CD4-positive, alpha-beta T cell (primary cell): ENCODE data around the gene SPATA4. TPM values are rescaled to one million over a fixed set of nuclear protein-coding genes. Genes with fewer than 3 reads are reported as not detected.

Experiments
- ATAC-seq: fragments of 200-7000 bp; cut with Tn5 transposase; one replicate; pipeline ENCODE4 v1.10.0; 2022; ENCODE audit warnings: mild to moderate bottlenecking; ENCODE audit not compliant: poor library complexity
- CTCF ChIA-PET: fragments of 350-600 bp; sonication (Branson Sonifier 250); formaldehyde crosslinking; loops from one replicate; lab custom pipeline; 2021; ENCODE audit warnings: antibody characterized with exemption, inconsistent platforms; lab: Charles Lee
- POLR2A ChIA-PET: fragments of 350-600 bp; sonication (Branson Sonifier 250); formaldehyde crosslinking; loops from one replicate; lab custom pipeline; 2021; ENCODE audit warnings: antibody characterized with exemption, inconsistent platforms; lab: Charles Lee
- DNase-seq, 14 experiments: peaks; one replicate each; pipeline ENCODE4 v3.0.0-alpha.2; 2013 to 2020; ENCODE audit warnings: mixed read lengths in 2 of 14
- H3K27ac ChIP-seq, 2 donors: one replicate each; pipeline versions ENCODE4 v1.5.1 to v1.7.0; 2013; ENCODE audit warnings: low read length in 2 of 2, low read depth in 1 of 2, mild to moderate bottlenecking in 1 of 2
- H3K27me3 ChIP-seq, 2 experiments: 1 replicate in 1 of 2; 2 replicates in 1 of 2; pipeline versions ENCODE4 v1.6.1 to v1.7.0; 2013; ENCODE audit warnings: low read length in 2 of 2, control low read depth in 1 of 2, mild to moderate bottlenecking in 1 of 2, moderate library complexity in 1 of 2; ENCODE audit not compliant: insufficient read depth in 2 of 2, control insufficient read depth in 1 of 2
- H3K36me3 ChIP-seq: one replicate; pipeline ENCODE4 v1.6.1; 2013; ENCODE audit warnings: low read length, control low read depth; ENCODE audit not compliant: insufficient read depth
- H3K4me1 ChIP-seq: one replicate; pipeline ENCODE4 v1.6.1; 2013; ENCODE audit warnings: low read length, control low read depth; ENCODE audit not compliant: insufficient read depth
- H3K4me3 ChIP-seq: one replicate; pipeline ENCODE4 v1.5.1; 2013; ENCODE audit warnings: mild to moderate bottlenecking, low read length, moderate library complexity
- H3K9me3 ChIP-seq, 2 experiments: 1 replicate in 1 of 2; 2 replicates in 1 of 2; pipeline versions ENCODE4 v1.6.1 to v1.7.0; 2013; ENCODE audit warnings: low read length in 2 of 2, mild to moderate bottlenecking in 2 of 2, control low read depth in 1 of 2, moderate library complexity in 1 of 2; ENCODE audit not compliant: control insufficient read depth in 1 of 2, insufficient read depth in 1 of 2
- H3K27ac Mint-ChIP-seq: one replicate; pipeline ENCODE4 v1.8.0; 2020; ENCODE audit warnings: mixed read lengths
- H3K27me3 Mint-ChIP-seq: one replicate; pipeline ENCODE4 v1.8.0; 2021; ENCODE audit warnings: mixed read lengths
- H3K36me3 Mint-ChIP-seq: one replicate; pipeline ENCODE4 v1.8.0; 2021; ENCODE audit warnings: low read depth, mixed read lengths
- H3K4me1 Mint-ChIP-seq: one replicate; pipeline ENCODE4 v1.8.0; 2021; ENCODE audit warnings: low read depth, mixed read lengths
- H3K4me3 Mint-ChIP-seq: one replicate; pipeline ENCODE4 v1.8.0; 2020; ENCODE audit warnings: mild to moderate bottlenecking, mixed read lengths
- H3K9me3 Mint-ChIP-seq: one replicate; pipeline ENCODE4 v1.8.0; 2020; ENCODE audit warnings: mixed read lengths
- intact Hi-C, 2 experiments: fragments of 100-400 bp; cut with DNase I in 1 of 2; cut with micrococcal nuclease in 1 of 2; formaldehyde crosslinking; loops; one replicate each; pipeline versions ENCODE4 v1.15.1 to v1.9.0; 2023 to 2025; cut with DNase I, micrococcal nuclease
- total RNA-seq, 174 experiments: library from RNA in 2 of 174; stranded (reverse) in 2 of 174; gene quantifications; one replicate each; pipeline ENCODE4 v1.2.3 and lab custom pipeline; 2021 to 2026
- TF ChIP-seq, protein P1 (sequence below): fragments of 200-600 bp; IDR thresholded peaks from one replicate; pipeline ENCODE4 v1.8.0; 2022; ENCODE audit warnings: antibody characterized with exemption, mild to moderate bottlenecking

The SPATA4 gene
- total RNA-seq, 2 experiments from 2014 or later = not detected

DNA sequence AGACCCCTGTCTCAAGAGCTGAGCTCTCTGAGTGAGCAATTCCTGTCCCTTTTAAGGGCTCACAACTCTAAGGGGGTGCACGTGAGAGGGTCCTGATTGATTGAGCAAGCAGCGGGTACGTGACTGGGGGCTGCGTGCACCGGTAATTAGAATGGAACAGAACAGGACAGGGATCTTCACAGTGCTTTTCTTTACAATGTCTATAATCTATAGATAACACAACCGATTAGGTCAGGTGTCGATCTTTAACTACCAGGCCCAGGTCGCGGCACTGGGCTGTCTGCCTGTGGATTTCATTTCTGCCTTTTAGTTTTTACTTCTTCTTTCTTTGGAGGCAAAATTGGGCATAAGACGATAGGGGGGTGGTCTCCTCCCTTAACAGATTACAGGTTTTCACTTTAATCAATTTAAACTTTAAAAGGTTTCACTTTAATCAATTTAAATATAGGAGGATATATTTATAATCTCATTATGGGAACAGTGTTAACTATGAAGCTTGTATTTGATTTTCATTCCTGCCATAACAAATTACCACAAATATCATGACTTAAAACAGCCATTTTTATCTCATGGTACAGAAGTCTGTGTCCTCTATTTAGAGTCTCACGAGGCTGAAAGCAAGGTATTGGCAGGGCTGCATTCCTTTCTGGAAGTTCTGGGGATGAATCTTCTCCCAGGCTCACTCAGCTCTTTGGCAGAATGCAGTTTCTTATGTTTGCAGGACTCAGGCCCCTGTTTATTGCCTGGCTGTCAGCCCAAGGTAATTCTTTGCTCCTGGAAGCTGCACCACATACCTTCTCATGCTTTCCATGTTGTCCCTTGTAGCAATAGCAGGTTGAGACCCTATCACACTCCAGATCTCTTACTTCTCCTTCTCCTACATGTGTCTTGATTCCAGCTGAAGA, 5.2 kb downstream of the SPATA4 start:
- peaks cover 2% of the 10 kb centered on the region for H3K4me1 Mint-ChIP-seq
- Histone ChIP-seq H3K4me1 (peaks cover 5% of the 10 kb centered on the region), H3K9me3 (no peaks in the 10 kb centered on the region), H3K27ac (no peak overlapping the region), H3K36me3 (no peaks in the 10 kb centered on the region), H3K4me3 (no peak overlapping the region), H3K27me3 (peaks cover 8 to 20% of the 10 kb centered on the region in 2 experiments)
- DNase-seq (no peak), ATAC-seq (no peak)
- no peak overlapping the region for H3K27ac Mint-ChIP-seq
- H3K4me3 Mint-ChIP-seq = no peak overlapping the region
- POLR2A ChIA-PET = no interaction called here
- CTCF ChIA-PET = interaction anchor here (1.4 kb wide), 1 partner anchor 20 kb away, joined by 3 read pairs; no protein-coding TSS in a partner anchor
- no peaks in the 10 kb centered on the region for H3K9me3 Mint-ChIP-seq
- peaks cover 71% of the 10 kb centered on the region for H3K27me3 Mint-ChIP-seq
- TF ChIP-seq, protein P1, sequence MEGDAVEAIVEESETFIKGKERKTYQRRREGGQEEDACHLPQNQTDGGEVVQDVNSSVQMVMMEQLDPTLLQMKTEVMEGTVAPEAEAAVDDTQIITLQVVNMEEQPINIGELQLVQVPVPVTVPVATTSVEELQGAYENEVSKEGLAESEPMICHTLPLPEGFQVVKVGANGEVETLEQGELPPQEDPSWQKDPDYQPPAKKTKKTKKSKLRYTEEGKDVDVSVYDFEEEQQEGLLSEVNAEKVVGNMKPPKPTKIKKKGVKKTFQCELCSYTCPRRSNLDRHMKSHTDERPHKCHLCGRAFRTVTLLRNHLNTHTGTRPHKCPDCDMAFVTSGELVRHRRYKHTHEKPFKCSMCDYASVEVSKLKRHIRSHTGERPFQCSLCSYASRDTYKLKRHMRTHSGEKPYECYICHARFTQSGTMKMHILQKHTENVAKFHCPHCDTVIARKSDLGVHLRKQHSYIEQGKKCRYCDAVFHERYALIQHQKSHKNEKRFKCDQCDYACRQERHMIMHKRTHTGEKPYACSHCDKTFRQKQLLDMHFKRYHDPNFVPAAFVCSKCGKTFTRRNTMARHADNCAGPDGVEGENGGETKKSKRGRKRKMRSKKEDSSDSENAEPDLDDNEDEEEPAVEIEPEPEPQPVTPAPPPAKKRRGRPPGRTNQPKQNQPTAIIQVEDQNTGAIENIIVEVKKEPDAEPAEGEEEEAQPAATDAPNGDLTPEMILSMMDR = no peak
- intact Hi-C loops = loop anchor here (10.0 kb wide), 4 partner anchors 125 to 1905 kb away; partner anchors contain the start of genes AGA (in 1 of the 2), CEP44 (in 1 of the 2), FBXO8 (in 1 of the 2) and WDR17 (in 1 of the 2)
- H3K36me3 Mint-ChIP-seq = peaks cover 2% of the 10 kb centered on the region

DNA sequence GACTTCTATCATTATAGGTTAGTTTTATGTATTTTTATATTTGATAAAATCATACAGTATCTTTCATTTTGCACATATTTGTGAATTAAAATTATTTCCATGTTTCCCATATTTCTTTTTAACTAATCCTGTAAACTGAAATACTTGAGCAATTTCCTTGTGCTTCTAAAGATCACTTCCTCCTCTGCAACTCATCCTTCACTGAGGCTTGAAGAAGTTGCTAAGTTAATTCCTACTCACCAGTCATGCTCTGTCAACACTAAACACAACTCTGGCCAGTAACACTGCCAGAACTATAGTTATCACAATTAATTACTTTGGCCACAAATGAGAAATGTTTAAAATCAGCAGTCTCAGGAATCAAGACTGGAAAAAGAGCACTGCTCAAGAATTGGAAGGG, 6.7 kb downstream of the SPATA4 start:
- CTCF ChIA-PET = no interaction called here
- Mint-ChIP-seq H3K27me3 (peaks cover 73% of the 10 kb centered on the region), H3K4me3 (no peak overlapping the region), H3K27ac (no peak overlapping the region), H3K9me3 (no peaks in the 10 kb centered on the region), H3K36me3 (no peaks in the 10 kb centered on the region), H3K4me1 (no peaks in the 10 kb centered on the region)
- POLR2A ChIA-PET = no interaction called here
- H3K27me3 ChIP-seq = peaks cover under 1 to 17% of the 10 kb centered on the region in 2 experiments
- TF ChIP-seq, protein P1 = no peak
- no peaks in the 10 kb centered on the region for H3K4me1 ChIP-seq
- intact Hi-C loops = no loop called here
- H3K36me3 ChIP-seq = no peaks in the 10 kb centered on the region
- H3K9me3 ChIP-seq = no peaks in the 10 kb centered on the region
- DNase-seq = no peak
- no peak for ATAC-seq
- no peak overlapping the region for H3K4me3 ChIP-seq
- no peak overlapping the region for H3K27ac ChIP-seq

DNA sequence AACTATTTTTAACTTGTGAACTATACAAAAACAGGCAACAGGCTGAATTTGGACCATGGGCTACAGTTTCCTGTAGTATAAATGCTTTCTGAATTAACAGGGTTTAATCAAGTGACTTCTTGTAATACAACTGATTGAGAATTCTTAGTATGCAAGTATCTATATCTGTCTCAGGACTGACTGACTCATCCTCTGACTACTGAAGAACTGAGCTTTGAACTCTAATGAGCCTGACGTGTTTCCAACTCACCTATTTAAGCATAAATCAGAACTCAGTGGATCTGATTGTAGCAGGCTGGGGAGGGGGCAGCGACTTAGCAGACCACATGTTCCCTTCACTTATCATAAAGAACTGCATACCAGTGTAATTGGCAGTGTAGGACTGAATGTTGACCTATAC, 7.8 kb downstream of the SPATA4 start:
- Mint-ChIP-seq H3K36me3 (no peaks in the 10 kb centered on the region), H3K27me3 (peaks cover 73% of the 10 kb centered on the region), H3K4me1 (no peaks in the 10 kb centered on the region), H3K27ac (no peak overlapping the region), H3K9me3 (no peaks in the 10 kb centered on the region), H3K4me3 (no peak overlapping the region)
- DNase-seq (no peak), ATAC-seq (no peak)
- TF ChIP-seq, protein P1 = no peak
- Histone ChIP-seq H3K9me3 (no peaks in the 10 kb centered on the region), H3K27ac (no peak overlapping the region), H3K36me3 (no peaks in the 10 kb centered on the region), H3K27me3 (peaks cover 0 to 7% of the 10 kb centered on the region in 2 experiments), H3K4me1 (no peaks in the 10 kb centered on the region), H3K4me3 (no peak overlapping the region)
- ChIA-PET CTCF (no interaction called here), POLR2A (no interaction called here)
- intact Hi-C loops = no loop called here
